HCT116 (cell line): ENCODE results near the gene PPP3R1. TPM values are rescaled to one million over a fixed set of nuclear protein-coding genes. Genes with fewer than 3 reads are reported as not detected.
A peak's percentile ranks its signal among the peaks of the same experiment; 100 is the strongest.

ENCODE experiments used
- ATAC-seq: fragments of 200-7000 bp; cut with Tn5 transposase; 2 replicates; pipeline ENCODE4 v1.9.1; 2020; ENCODE audit warnings: mild to moderate bottlenecking, moderate library complexity
- BruUV-seq: library from RNA; stranded (reverse); fragments of 400-500 nt; replicated peaks from 2 replicates; lab custom pipeline; 2021; lab: Mats Ljungman, UMichigan
- CTCF ChIA-PET: fragments of 300-600 bp; sonication (Branson Sonifier 250); formaldehyde crosslinking; loops from one replicate; lab custom pipeline; 2021; ENCODE audit warnings: antibody characterized with exemption; lab: Charles Lee
- POLR2A ChIA-PET: fragments of 300-600, 350-600 bp; sonication (Branson Sonifier 250); formaldehyde crosslinking; loops from one replicate; lab custom pipeline; 2021; ENCODE audit warnings: antibody characterized with exemption; lab: Charles Lee
- RAD21 ChIA-PET, 2 experiments: fragments of 300-600 bp; sonication (Branson Sonifier 250); formaldehyde crosslinking; loops; one replicate each; lab custom pipeline; 2023; ENCODE audit warnings: low total read pairs in 2 of 2; ENCODE audit not compliant: uncharacterized antibody in 2 of 2, unreplicated experiment in 2 of 2, low non-redundant PET in 1 of 2; lab: Charles Lee
- DNase-seq: peaks from one replicate; pipeline ENCODE4 v3.0.0-alpha.2; 2010; ENCODE audit warnings: low read depth, low spot score
- H2AFZ ChIP-seq: fragments of 200-600 bp; shearing (Covaris generic), sonication (generic); 2 replicates; pipeline ENCODE4 v1.6.1; 2017; ENCODE audit warnings: low read depth, mixed run types, mixed read lengths, antibody characterized with exemption, low read length; ENCODE audit not compliant: poor library complexity, severe bottlenecking
- H3K27ac ChIP-seq: 2 replicates; pipeline ENCODE4 v1.5.1; 2012; ENCODE audit warnings: low read depth, low read length
- H3K27me3 ChIP-seq: fragments of 200-600 bp; sonication (generic); 2 replicates; pipeline ENCODE4 v1.6.1; 2016; ENCODE audit warnings: mixed run types, low read length, mixed read lengths; ENCODE audit not compliant: insufficient read depth
- H3K36me3 ChIP-seq, 2 experiments: fragments of 200-500 bp in 1 of 2; fragments of 200-600 bp in 1 of 2; sonication (Bioruptor generic) in 1 of 2; sonication (generic) in 1 of 2; 2 replicates each; pipeline versions ENCODE4 v1.5.1 to v1.6.1; 2014 to 2016; ENCODE audit warnings: low read length in 2 of 2, inconsistent platforms in 1 of 2, mixed read lengths in 1 of 2, mixed run types in 1 of 2; ENCODE audit not compliant: insufficient read depth in 2 of 2, control insufficient read depth in 1 of 2
- H3K4me1 ChIP-seq, 2 experiments: fragments of 200-600 bp in 1 of 2; sonication (generic) in 1 of 2; 2 replicates each; pipeline versions ENCODE4 v1.5.1 to v1.6.1; 2012 to 2017; ENCODE audit warnings: low read length in 2 of 2, inconsistent platforms in 1 of 2, mild to moderate bottlenecking in 1 of 2, mixed read lengths in 1 of 2, mixed run types in 1 of 2, moderate library complexity in 1 of 2; ENCODE audit not compliant: insufficient read depth in 2 of 2, control insufficient read depth in 1 of 2
- H3K4me2 ChIP-seq: fragments of 200-600 bp; sonication (generic); 2 replicates; pipeline ENCODE4 v1.6.1; 2017; ENCODE audit warnings: mixed run types, low read length, mixed read lengths
- H3K4me3 ChIP-seq, 2 experiments: fragments of 200-600 bp in 1 of 2; sonication (generic) in 1 of 2; replicated peaks in 1 of 2; 2 replicates each; pipeline ENCODE4 v1.5.1; 2011 to 2016; ENCODE audit warnings: low read length in 2 of 2, control low read depth in 1 of 2, low read depth in 1 of 2, mild to moderate bottlenecking in 1 of 2, mixed read lengths in 1 of 2, mixed run types in 1 of 2
- H3K79me2 ChIP-seq: fragments of 200-600 bp; sonication (generic); 2 replicates; pipeline ENCODE4 v1.6.1; 2017; ENCODE audit warnings: mild to moderate bottlenecking, mixed run types, low read length, moderate library complexity, mixed read lengths; ENCODE audit not compliant: insufficient read depth
- H3K9ac ChIP-seq: fragments of 200-600 bp; sonication (generic); 2 replicates; pipeline ENCODE4 v1.6.1; 2016; ENCODE audit warnings: low read length, mixed read lengths
- H3K9me2 ChIP-seq: fragments of 200-600 bp; sonication (generic), shearing (Covaris generic); 2 replicates; pipeline ENCODE4 v1.6.1; 2017; ENCODE audit warnings: mixed run types, mild to moderate bottlenecking, moderate library complexity; ENCODE audit not compliant: insufficient read depth
- H3K9me3 ChIP-seq, 2 experiments: fragments of 200-500 bp in 1 of 2; fragments of 200-600 bp in 1 of 2; sonication (Bioruptor generic) in 1 of 2; sonication (generic) in 1 of 2; 2 replicates each; pipeline ENCODE4 v1.6.1; 2014 to 2017; ENCODE audit warnings: low read length in 2 of 2, mixed read lengths in 2 of 2, inconsistent platforms in 1 of 2, low read depth in 1 of 2, mild to moderate bottlenecking in 1 of 2, mixed run types in 1 of 2, moderate library complexity in 1 of 2; ENCODE audit not compliant: control insufficient read depth in 1 of 2, insufficient read depth in 1 of 2
- H4K20me1 ChIP-seq: fragments of 200-600 bp; sonication (generic), shearing (Covaris generic); 2 replicates; pipeline ENCODE4 v1.6.1; 2017; ENCODE audit warnings: mixed run types, mild to moderate bottlenecking, moderate library complexity; ENCODE audit not compliant: insufficient read depth
- CBX3 ChIP-seq: IDR thresholded peaks from 2 replicates; pipeline ENCODE4 v1.6.1; 2012; ENCODE audit warnings: low read depth
- ELF1 ChIP-seq: IDR thresholded peaks from 2 replicates; pipeline ENCODE4 v1.6.1; 2012; ENCODE audit warnings: low read depth, borderline replicate concordance
- EZH2 ChIP-seq: fragments of 200-600 bp; sonication (generic); IDR thresholded peaks from 2 replicates; pipeline ENCODE4 v1.6.1; 2017; ENCODE audit warnings: antibody characterized with exemption, mixed run types
- JUND ChIP-seq: IDR thresholded peaks from 2 replicates; pipeline ENCODE4 v1.6.1; 2012
- POLR2AphosphoS5 ChIP-seq: IDR thresholded peaks from 2 replicates; pipeline ENCODE4 v1.6.1; 2011; ENCODE audit warnings: mild to moderate bottlenecking, low read depth, low read length, moderate library complexity
- SIN3A ChIP-seq: IDR thresholded peaks from 2 replicates; pipeline ENCODE4 v1.6.1; 2012; ENCODE audit warnings: low read depth
- SRF ChIP-seq: IDR thresholded peaks from 2 replicates; pipeline ENCODE4 v1.6.1; 2012; ENCODE audit warnings: low read depth
- YY1 ChIP-seq: IDR thresholded peaks from 2 replicates; pipeline ENCODE4 v1.6.1; 2011; ENCODE audit warnings: low read length, low read depth, moderate library complexity, mild to moderate bottlenecking; ENCODE audit not compliant: insufficient replicate concordance; ENCODE audit errors: extremely low read depth
- ZFX ChIP-seq: fragments of 450-650 bp; IDR thresholded peaks from 2 replicates; pipeline ENCODE4 v1.6.1; 2017
- ZNF274 ChIP-seq: fragments of 200-500 bp; sonication (Bioruptor generic); IDR thresholded peaks from 2 replicates; pipeline ENCODE4 v1.6.1; 2014; ENCODE audit warnings: mild to moderate bottlenecking, low read depth, low read length, inconsistent platforms
- intact Hi-C: fragments of 100-400 bp; cut with micrococcal nuclease; formaldehyde crosslinking; loops from 2 replicates; pipeline ENCODE4 v1.10.0; 2022
- total RNA-seq: library from RNA; stranded (reverse); gene quantifications from one replicate; pipeline ENCODE4 v1.2.1, GENCODE V29; 2021; ENCODE audit not compliant: unreplicated experiment
- TF ChIP-seq, protein P1 (sequence below): IDR thresholded peaks from 2 replicates; pipeline ENCODE4 v1.6.1; 2012
- TF ChIP-seq, protein P2 (sequence below), 3 experiments: fragments of 200-600 bp in 1 of 3; sonication (generic) in 1 of 3; IDR thresholded peaks in 2 of 3; conservative IDR thresholded peaks in 1 of 3; 2 replicates each; pipeline ENCODE4 v1.5.1; 2012 to 2017; ENCODE audit warnings: low read depth in 2 of 3, low read length in 2 of 3, antibody characterized with exemption in 1 of 3, borderline replicate concordance in 1 of 3, control low read depth in 1 of 3, mild to moderate bottlenecking in 1 of 3, mixed read lengths in 1 of 3, mixed run types in 1 of 3, moderate library complexity in 1 of 3; ENCODE audit not compliant: insufficient read depth in 1 of 3
- TF ChIP-seq, protein P3 (sequence below): IDR thresholded peaks from 2 replicates; pipeline ENCODE4 v1.6.1; 2012

The PPP3R1 gene
- total RNA-seq, 1 experiment from 2014 or later, result 69.9 TPM

DNA sequence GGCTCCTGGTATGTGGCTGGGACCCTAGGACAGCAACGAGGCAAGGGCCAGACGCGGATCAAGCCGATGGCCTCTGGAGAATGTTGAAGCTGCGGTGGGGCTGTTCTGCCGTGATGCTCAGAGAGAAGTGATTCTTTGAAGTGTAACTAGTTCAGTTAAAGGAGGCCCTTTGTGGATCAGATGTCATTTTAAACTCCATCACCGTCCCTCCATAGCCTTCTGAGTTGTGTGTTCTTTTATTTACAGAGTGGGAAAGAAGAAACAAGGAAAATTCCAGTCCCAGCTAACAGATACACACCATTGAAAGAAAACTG, 94.2 kb downstream of the PPP3R1 start:
- CTCF ChIA-PET, result interaction anchor here (1.2 to 1.3 kb wide), 2 partner anchors 11 to 125 kb away, joined by 3 to 6 read pairs; no protein-coding TSS in a partner anchor
- H4K20me1 ChIP-seq, result no peaks in the 10 kb centered on the region; the same call in 1 of the 2 replicates
- intact Hi-C loops, result no loop called here
- TSS peak; percentile 64 for BruUV-seq
- TF ChIP-seq JUND (no peak), EZH2 (no peak), SIN3A (no peak), ZNF274 (no peak), ZFX (peak; percentile 51)
- TF ChIP-seq, protein P1, sequence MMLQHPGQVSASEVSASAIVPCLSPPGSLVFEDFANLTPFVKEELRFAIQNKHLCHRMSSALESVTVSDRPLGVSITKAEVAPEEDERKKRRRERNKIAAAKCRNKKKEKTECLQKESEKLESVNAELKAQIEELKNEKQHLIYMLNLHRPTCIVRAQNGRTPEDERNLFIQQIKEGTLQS, result no peak
- no peak overlapping the region for H2AFZ ChIP-seq
- H3K4me1 ChIP-seq, result peaks cover 3 to 13% of the 10 kb centered on the region in 2 experiments; a peak in 3 of 4 replicates
- H3K9me3 ChIP-seq, result no peaks in the 10 kb centered on the region
- H3K9me2 ChIP-seq, result no peaks in the 10 kb centered on the region
- DNase-seq (no peak), ATAC-seq (no peak)
- H3K4me3 ChIP-seq, result peak overlapping the region; percentile 77 to 92
- H3K9ac ChIP-seq, result peak overlapping the region; percentile 92
- peak overlapping the region; percentile 85 for H3K27ac ChIP-seq
- no peaks in the 10 kb centered on the region for H3K27me3 ChIP-seq
- peaks cover 22% of the 10 kb centered on the region in 2 experiments for H3K36me3 ChIP-seq
- RAD21 ChIA-PET, result no interaction called here
- peak overlapping the region; percentile 87 for H3K4me2 ChIP-seq
- POLR2A ChIA-PET, result interaction anchor here (1.3 kb wide), 1 partner anchor 19 kb away, joined by 3 read pairs; no protein-coding TSS in a partner anchor
- H3K79me2 ChIP-seq, result peaks cover 68% of the 10 kb centered on the region

DNA sequence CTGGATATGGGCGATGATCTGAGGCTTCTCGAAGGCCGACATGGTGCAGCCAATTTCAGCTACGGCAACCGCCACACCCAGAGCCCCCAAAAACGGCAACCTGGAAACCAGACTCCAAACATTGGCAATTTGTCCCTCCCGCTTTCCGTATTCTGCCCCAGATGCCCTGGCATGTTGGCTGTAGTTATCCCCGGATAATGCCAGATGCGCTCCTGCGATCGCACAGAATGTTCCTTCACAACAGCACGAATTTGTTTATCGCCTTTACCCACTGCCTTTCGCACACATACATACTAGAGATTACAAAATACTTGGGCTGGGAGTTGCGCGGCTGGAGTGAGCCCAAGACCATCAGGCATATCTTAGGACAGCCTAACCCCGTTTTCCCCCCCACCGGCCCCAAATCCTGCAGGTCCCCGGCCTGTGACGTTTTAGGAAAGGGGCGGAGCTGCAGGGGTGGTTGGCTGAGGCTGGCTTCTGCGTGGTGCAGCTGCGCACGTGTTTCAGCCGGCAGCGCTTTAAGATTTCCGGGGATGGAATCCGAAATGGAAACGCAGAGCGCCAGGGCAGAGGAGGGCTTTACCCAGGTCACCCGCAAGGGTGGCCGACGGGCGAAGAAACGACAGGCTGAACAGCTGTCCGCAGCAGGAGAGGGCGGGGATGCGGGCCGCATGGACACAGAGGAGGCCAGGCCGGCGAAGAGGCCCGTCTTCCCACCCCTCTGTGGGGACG, 94.8 kb downstream of the PPP3R1 start, which contains the start of gene PNO1:
TSS of gene PNO1 (plus strand) at position 487 of the 732 bp plus-strand sequence. CDS start at position 534, 47 bp downstream.
- CTCF ChIA-PET, result interaction anchor here (0.8 to 1.3 kb wide), 3 partner anchors 12 to 125 kb away, joined by 3 to 6 read pairs (median 3); no protein-coding TSS in a partner anchor
- Histone ChIP-seq H2AFZ (peak within 1 kb of the TSS; percentile 80), H3K4me1 (peaks cover 3 to 13% of the 10 kb centered on the region in 2 experiments; a peak in 3 of 4 replicates), H3K9me2 (no peaks in the 10 kb centered on the region), H3K79me2 (peaks cover 64% of the 10 kb centered on the region), H3K4me2 (peak within 1 kb of the TSS; percentile 87), H3K4me3 (peak within 1 kb of the TSS; percentile 77 to 92), H3K36me3 (peaks cover 18 to 19% of the 10 kb centered on the region in 2 experiments), H3K9me3 (no peaks in the 10 kb centered on the region), H3K27me3 (no peaks in the 10 kb centered on the region), H4K20me1 (no peaks in the 10 kb centered on the region; the same call in 1 of the 2 replicates), H3K27ac (peak within 1 kb of the TSS; percentile 85), H3K9ac (peak within 1 kb of the TSS; percentile 92)
- no TSS peak for BruUV-seq
- DNase-seq, result peak; percentile 92
- POLR2A ChIA-PET, result interaction anchor here (1.3 kb wide), 1 partner anchor 18 kb away, joined by 3 read pairs; no protein-coding TSS in a partner anchor
- RAD21 ChIA-PET, result interaction anchor here in 1 of 2 experiments (0.5 kb wide), 1 partner anchor 283 kb away, joined by 3 read pairs; no protein-coding TSS in a partner anchor
- peak; percentile 93 for ATAC-seq
- intact Hi-C loops, result loop anchor here (1.0 to 2.0 kb wide), 2 partner anchors 94 to 95 kb away; partner anchors contain the start of genes C1D and PPP3R1
- TF ChIP-seq, protein P2, sequence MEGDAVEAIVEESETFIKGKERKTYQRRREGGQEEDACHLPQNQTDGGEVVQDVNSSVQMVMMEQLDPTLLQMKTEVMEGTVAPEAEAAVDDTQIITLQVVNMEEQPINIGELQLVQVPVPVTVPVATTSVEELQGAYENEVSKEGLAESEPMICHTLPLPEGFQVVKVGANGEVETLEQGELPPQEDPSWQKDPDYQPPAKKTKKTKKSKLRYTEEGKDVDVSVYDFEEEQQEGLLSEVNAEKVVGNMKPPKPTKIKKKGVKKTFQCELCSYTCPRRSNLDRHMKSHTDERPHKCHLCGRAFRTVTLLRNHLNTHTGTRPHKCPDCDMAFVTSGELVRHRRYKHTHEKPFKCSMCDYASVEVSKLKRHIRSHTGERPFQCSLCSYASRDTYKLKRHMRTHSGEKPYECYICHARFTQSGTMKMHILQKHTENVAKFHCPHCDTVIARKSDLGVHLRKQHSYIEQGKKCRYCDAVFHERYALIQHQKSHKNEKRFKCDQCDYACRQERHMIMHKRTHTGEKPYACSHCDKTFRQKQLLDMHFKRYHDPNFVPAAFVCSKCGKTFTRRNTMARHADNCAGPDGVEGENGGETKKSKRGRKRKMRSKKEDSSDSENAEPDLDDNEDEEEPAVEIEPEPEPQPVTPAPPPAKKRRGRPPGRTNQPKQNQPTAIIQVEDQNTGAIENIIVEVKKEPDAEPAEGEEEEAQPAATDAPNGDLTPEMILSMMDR (IDR thresholded peaks at IDR 0.05 in 2 of 3, conservative IDR thresholded peaks at IDR 0.05 in 1 of 3; ENCODE audit: borderline replicate concordance in 1 of 3, insufficient read depth in 1 of 3, low read depth in 2 of 3, low read length in 2 of 3), result no peak
- TF ChIP-seq YY1 (peak; percentile 11), SRF (peak; percentile 50; the same call in 1 of the 2 replicates), POLR2AphosphoS5 (peak; percentile 52), CBX3 (no peak), ZFX (peak; percentile 89), ELF1 (peak; percentile 58)
- TF ChIP-seq, protein P3, sequence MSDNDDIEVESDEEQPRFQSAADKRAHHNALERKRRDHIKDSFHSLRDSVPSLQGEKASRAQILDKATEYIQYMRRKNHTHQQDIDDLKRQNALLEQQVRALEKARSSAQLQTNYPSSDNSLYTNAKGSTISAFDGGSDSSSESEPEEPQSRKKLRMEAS, result peak; percentile 99
